Measurements from ENCODE around the gene GGCT.
"Not testable (repeated sequence)": the region's sequence is repeated elsewhere in the genome, so short reads cannot be mapped to it uniquely, and the experiment has no call there.

GGCT gene

GRCh38 chr7:30504301-30505173 lies at the start of gene GGCT:
Gene GGCT, minus strand, starts transcription at chr7:30504829. Its CDS starts 120 bp downstream, at chr7:30504709.
- DNase-seq (ENCODE audit: insufficient read length, low spot score), result peak; percentile 84
- peak; percentile 95 for FAIRE-seq

DNA sequence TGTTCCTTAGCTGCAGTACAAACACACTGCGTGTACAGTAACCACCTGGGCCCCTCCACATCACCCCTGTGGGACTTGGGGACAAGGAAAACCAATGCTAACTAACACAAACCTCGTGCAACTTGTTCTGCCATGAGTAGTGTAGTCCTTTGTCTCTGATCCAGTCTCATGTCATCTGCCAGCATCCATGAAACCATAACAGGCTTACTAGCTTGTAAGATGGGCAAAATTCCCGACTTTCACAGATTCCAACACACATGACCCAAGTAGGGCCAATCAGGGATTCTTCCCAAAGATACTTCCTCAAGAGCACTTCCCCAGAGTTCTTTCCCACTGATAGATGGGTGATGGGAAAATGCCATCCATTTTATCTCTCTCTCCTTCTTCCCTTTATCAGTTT lies 48.9 kb upstream of the GGCT start:
- DNase-seq (ENCODE audit: insufficient read length, low spot score) (no peak), FAIRE-seq (no peak)

DNA sequence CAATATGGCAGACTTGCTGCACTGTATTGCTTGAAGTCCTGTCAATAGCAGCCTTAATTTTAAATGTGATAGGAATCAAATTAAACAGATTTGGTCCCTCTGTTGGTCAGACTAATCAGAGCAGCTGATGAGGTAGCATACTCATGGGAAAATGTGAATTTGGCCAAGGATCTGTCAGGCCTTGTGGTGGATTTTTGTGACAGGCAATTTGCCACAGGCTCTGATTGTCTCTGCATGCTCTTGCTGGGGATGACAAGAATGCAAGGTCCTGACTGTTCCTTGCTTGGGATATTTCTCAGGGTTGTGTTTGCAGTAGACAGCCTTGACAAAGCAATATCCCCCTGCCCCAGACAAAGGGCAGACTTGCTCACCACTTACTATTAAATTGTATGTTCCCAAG lies 48.5 kb upstream of the GGCT start:
- DNase-seq (ENCODE audit: insufficient read length, low spot score), result no peak
- no peak for FAIRE-seq

GRCh38 chr7:30552330-30552729 lies 47.7 kb upstream of the GGCT start:
- DNase-seq (ENCODE audit: insufficient read length, low spot score), result no peak
- no peak for FAIRE-seq

GRCh38 chr7:30549931-30550493 lies 45.4 kb upstream of the GGCT start:
- FAIRE-seq (no peak), DNase-seq (ENCODE audit: insufficient read length, low spot score) (no peak)

DNA sequence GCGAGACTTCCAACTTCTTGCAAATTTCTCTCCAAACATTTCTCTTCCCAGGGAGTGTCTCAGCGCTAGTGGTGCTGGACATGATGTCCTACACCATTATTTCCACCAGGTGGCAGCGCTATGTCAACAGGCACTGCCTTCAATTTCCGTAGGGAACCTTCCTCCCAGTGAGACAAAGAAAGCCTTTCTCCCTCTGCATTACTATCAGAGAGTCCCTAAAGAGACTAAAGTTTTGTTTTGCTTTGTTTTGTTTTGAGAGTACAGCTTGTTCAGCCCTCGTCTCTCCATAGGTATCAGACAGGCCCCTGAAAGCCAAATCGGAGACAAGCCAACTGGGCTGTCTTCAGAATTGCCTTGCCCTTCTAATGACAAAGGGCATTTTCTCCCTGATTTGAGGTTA lies 44.2 kb upstream of the GGCT start:
- DNase-seq (ENCODE audit: insufficient read length, low spot score), result peak; percentile 48
- peak; percentile 96 for FAIRE-seq

GRCh38 chr7:30546596-30546995 lies 42.0 kb upstream of the GGCT start:
- no peak for DNase-seq (ENCODE audit: insufficient read length, low spot score)
- no peak for FAIRE-seq

GRCh38 chr7:30545791-30546555 lies 41.3 kb upstream of the GGCT start:
- no peak for FAIRE-seq
- DNase-seq (ENCODE audit: insufficient read length, low spot score), result no peak

GRCh38 chr7:30543813-30544525 lies 39.3 kb upstream of the GGCT start:
- no peak for FAIRE-seq
- DNase-seq (ENCODE audit: insufficient read length, low spot score), result no peak

DNA sequence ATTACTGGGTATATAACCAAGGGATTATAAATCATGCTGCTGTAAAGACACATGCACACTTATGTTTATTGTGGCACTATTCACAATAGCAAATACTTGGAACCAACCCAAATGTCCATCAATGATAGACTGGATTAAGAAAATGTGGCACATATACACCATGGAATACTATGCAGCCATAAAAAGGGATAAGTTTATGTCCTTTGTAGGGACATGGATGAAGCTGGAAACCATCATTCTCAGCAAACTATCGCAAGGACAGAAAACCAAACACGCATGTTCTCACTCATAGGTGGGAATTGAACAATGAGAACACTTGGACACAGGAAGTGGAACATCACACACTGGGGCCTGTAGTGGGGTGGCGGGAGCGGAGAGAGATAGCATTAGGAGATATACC lies 38.5 kb upstream of the GGCT start:
- not testable (repeated sequence) for FAIRE-seq; DNase-seq (ENCODE audit: insufficient read length, low spot score)

DNA sequence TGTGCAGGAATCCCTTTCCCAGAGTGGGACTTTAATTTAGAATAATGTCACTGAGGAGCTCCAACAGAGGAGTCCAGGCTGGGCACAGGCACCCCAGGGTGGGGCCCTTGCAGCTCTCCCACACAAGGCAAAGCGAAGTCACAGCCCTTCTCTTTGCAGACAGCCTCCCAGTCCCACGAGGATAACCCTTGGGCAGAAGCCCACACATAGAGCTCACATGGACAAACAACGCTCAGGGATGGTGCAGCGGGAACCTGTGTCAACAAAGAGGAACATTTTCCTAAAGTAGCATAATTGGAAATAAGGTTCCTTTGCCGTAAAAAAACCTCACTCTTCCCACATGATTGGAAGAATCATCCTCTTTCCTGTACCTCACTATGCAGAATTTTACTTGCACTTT lies 29.3 kb upstream of the GGCT start:
- DNase-seq (ENCODE audit: insufficient read length, low spot score) (no peak), FAIRE-seq (no peak)

GRCh38 chr7:30531286-30531685 lies 26.7 kb upstream of the GGCT start:
- FAIRE-seq, result no peak
- DNase-seq (ENCODE audit: insufficient read length, low spot score), result no peak

DNA sequence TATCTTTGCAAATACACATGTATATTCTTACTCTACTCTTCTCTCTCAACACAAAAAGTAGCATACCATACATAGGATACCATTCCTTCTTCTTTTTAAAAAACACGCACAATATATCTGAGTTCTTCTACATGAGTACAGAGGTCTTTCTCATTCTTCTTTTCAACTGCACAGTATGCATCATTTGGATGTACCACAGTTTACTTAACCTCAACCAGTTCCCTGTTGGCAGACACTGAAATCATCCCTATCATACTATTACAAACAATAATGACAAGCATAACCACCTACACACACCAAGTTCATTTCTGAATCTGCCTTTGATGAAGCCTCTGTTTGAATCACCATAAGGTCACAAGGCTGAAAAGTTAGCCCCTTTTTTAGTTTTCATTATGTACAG lies 25.7 kb upstream of the GGCT start:
- no peak for DNase-seq (ENCODE audit: insufficient read length, low spot score)
- FAIRE-seq, result no peak

DNA sequence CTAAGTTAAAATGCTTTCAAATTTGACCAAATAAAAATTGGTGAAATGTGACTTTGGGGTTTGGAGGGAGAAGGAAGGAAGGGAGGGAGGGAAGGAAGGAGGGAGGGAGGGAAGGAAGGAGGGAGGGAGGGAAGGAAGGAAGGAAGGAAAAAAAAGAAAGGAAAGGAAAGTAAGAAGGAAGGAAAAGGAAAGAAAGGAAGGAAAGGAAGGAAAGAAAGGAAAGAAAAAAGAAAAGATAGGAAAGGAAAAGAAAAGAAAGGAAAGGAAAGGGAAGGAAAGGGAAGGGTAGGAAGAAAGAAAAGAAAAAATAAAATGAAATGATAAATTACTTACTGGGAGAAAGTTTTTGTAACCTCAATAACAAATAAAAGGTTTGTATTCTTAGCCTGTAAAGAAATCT lies 24.1 kb upstream of the GGCT start:
- DNase-seq (ENCODE audit: insufficient read length, low spot score), result no peak
- no peak for FAIRE-seq

DNA sequence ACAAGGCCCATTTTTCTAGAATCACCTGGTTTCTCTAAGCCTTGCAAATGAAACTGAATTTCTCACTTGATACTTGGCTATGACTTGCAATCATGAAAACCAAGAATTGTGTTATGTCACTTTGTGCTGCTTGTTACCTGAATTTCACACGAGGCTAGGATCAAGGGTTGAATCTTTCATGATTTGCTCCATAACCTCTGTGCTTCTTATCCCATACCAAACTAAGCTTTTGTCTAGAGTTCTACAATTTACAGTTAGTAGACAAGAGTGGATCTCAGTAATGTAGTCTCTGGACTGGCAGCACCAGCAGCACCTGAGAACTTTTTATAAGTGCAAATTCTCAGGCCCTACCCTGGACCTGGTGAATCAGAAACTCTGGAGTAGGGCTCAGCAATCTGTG lies 22.7 kb upstream of the GGCT start:
- not testable (repeated sequence) for FAIRE-seq; DNase-seq (ENCODE audit: insufficient read length, low spot score)

GRCh38 chr7:30526163-30526562 lies 21.5 kb upstream of the GGCT start:
- no peak for DNase-seq (ENCODE audit: insufficient read length, low spot score)
- FAIRE-seq, result no peak

DNA sequence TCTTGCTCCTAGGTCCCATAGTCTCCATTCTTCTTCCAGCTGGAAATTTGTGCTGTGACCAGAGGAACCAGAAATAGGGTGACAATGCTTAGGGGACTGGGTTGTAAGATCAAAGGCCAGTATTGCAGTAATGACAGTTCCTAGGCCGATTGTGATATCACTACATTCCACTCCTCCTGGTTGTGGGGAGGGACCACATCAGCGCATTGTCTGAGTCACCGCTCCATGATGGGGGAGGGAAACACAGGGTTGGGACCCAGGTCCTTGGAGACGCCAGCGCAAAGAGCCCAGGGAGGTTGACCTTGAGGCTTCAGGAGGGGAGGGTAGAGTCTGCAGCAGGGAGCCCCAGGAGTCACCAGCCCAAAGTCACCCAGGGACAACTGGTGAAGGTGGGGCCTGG lies 20.8 kb upstream of the GGCT start:
- FAIRE-seq (no peak), DNase-seq (ENCODE audit: insufficient read length, low spot score) (no peak)

DNA sequence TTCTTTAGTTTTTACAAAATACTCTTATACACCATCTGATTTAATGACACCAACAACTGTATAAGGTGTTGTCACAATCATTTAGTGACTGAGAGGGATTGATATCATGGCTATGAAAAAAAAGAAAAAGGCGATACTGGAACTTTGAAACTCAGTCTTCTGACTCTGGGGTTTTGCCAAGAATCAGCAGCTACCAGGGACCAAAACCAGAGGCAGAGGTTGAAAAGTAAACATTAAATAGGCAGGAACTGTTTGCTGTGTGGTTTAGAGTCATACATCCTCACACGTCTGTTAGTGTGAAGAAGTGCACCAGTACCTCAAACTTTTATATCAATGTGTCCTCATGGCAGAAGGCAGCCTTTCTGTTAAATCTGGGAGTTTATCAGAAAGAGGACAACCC lies 19.9 kb upstream of the GGCT start:
- FAIRE-seq (no peak), DNase-seq (ENCODE audit: insufficient read length, low spot score) (no peak)

- no peak for DNase-seq (ENCODE audit: insufficient read length, low spot score)
- no peak for FAIRE-seq
Observed at GRCh38 chr7:30523466-30523865, 18.8 kb upstream of the GGCT start.

- FAIRE-seq (no peak), DNase-seq (ENCODE audit: insufficient read length, low spot score) (no peak)
Observed at GRCh38 chr7:30522159-30522558, 17.5 kb upstream of the GGCT start.

DNA sequence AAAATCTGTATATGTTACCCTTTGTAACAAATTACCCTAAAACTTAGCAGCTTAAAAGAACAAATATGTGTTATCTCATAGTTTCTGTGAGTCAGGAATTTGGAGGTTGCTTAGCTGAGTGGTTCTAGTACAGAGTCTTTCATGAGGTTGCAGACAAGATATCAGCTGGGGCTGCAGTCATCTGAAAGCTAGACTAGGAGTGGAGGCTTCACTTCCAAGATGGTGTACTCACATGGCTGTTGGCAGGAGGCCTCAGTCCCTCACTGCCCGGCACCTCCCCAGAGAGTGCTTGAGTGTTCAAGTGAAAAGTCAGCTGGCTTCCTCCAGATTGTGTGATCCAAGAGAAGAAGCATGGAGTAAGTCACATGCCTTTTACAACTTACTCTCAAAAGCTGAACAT lies 16.9 kb upstream of the GGCT start:
- FAIRE-seq (no peak), DNase-seq (ENCODE audit: insufficient read length, low spot score) (no peak)
